Osteoblast (primary cell): ENCODE results near the gene MACO1. TPM values are rescaled to one million over a fixed set of nuclear protein-coding genes. Genes with fewer than 3 reads are reported as not detected.

Experiments
- DNase-seq: peaks from one replicate; pipeline ENCODE4 v3.0.0; 2011; ENCODE audit warnings: low spot score, mixed read lengths; ENCODE audit not compliant: insufficient read length; ENCODE audit errors: missing footprints
- H2AFZ ChIP-seq: 2 replicates; pipeline ENCODE4 v1.6.0; 2011; ENCODE audit warnings: mild to moderate bottlenecking, low read length
- H3K27ac ChIP-seq: 2 replicates; pipeline ENCODE4 v1.5.1; 2011; ENCODE audit warnings: mild to moderate bottlenecking, low read depth, low read length, moderate library complexity
- H3K27me3 ChIP-seq: 2 replicates; pipeline ENCODE4 v1.6.0; 2012; ENCODE audit warnings: mild to moderate bottlenecking, control low read depth, inconsistent platforms, low read length, moderate library complexity; ENCODE audit not compliant: insufficient read depth
- H3K36me3 ChIP-seq: 2 replicates; pipeline ENCODE4 v1.5.1; 2011; ENCODE audit warnings: mild to moderate bottlenecking, low read length, control low read depth, moderate library complexity; ENCODE audit not compliant: insufficient read depth
- H3K4me1 ChIP-seq: 2 replicates; pipeline ENCODE4 v1.5.1; 2011; ENCODE audit warnings: mild to moderate bottlenecking, low read length, control low read depth, moderate library complexity; ENCODE audit not compliant: insufficient read depth
- H3K4me2 ChIP-seq: 2 replicates; pipeline ENCODE4 v1.6.0; 2011; ENCODE audit warnings: mild to moderate bottlenecking, low read length; ENCODE audit not compliant: insufficient read depth
- H3K4me3 ChIP-seq: fragments of 200-600 bp; sonication (generic); 3 replicates; pipeline ENCODE4 v1.5.1; 2012; ENCODE audit warnings: mild to moderate bottlenecking, low read length, inconsistent platforms; ENCODE audit not compliant: insufficient read depth
- H3K79me2 ChIP-seq: 2 replicates; pipeline ENCODE4 v1.6.0; 2012; ENCODE audit warnings: mild to moderate bottlenecking, low read length, control low read depth, inconsistent platforms; ENCODE audit not compliant: insufficient read depth
- H3K9me3 ChIP-seq: 2 replicates; pipeline ENCODE4 v1.5.1; 2011; ENCODE audit warnings: low read depth, low read length, control low read depth
- H4K20me1 ChIP-seq: 2 replicates; pipeline ENCODE4 v1.6.0; 2012; ENCODE audit warnings: mild to moderate bottlenecking, low read length, control low read depth; ENCODE audit not compliant: insufficient read depth
- CTCF ChIP-seq: IDR thresholded peaks from 2 replicates; pipeline ENCODE4 v1.5.1; 2011; ENCODE audit warnings: mild to moderate bottlenecking, low read depth, low read length, moderate library complexity; ENCODE audit errors: extremely low read depth
- total RNA-seq: library from RNA; depleted of rRNA; stranded (reverse); fragments of >200 nt; gene quantifications from 2 replicates; pipeline ENCODE4 v1.2.3, GENCODE V29; 2012

The MACO1 gene
- total RNA-seq, 1 donor, result 35.5 TPM

GRCh38 chr1:25515033-25515432 is 84.3 kb downstream of the MACO1 start:
- H3K36me3 ChIP-seq, result no peaks in the 10 kb centered on the region
- no peak overlapping the region for H3K27ac ChIP-seq
- H3K4me2 ChIP-seq, result no peak overlapping the region
- H3K4me3 ChIP-seq, result no peak overlapping the region
- no peaks in the 10 kb centered on the region for H3K9me3 ChIP-seq
- H4K20me1 ChIP-seq, result no peaks in the 10 kb centered on the region
- no peak overlapping the region for H2AFZ ChIP-seq
- no peak for DNase-seq
- no peaks in the 10 kb centered on the region for H3K4me1 ChIP-seq
- no peaks in the 10 kb centered on the region for H3K27me3 ChIP-seq
- no peak for TF ChIP-seq CTCF
- no peaks in the 10 kb centered on the region for H3K79me2 ChIP-seq

GRCh38 chr1:25516686-25517085 is 86.0 kb downstream of the MACO1 start:
- Histone ChIP-seq H3K4me1 (no peaks in the 10 kb centered on the region), H3K36me3 (no peaks in the 10 kb centered on the region), H3K4me2 (no peak overlapping the region), H3K27me3 (no peaks in the 10 kb centered on the region), H2AFZ (no peak overlapping the region), H4K20me1 (no peaks in the 10 kb centered on the region), H3K4me3 (no peak overlapping the region), H3K9me3 (no peaks in the 10 kb centered on the region), H3K27ac (no peak overlapping the region), H3K79me2 (no peaks in the 10 kb centered on the region)
- DNase-seq, result no peak
- no peak for TF ChIP-seq CTCF

GRCh38 chr1:25517476-25518394 is 87.0 kb downstream of the MACO1 start:
- H2AFZ ChIP-seq, result no peak overlapping the region
- H3K27me3 ChIP-seq, result no peaks in the 10 kb centered on the region
- no peak for TF ChIP-seq CTCF
- no peaks in the 10 kb centered on the region for H3K4me1 ChIP-seq
- H4K20me1 ChIP-seq, result no peaks in the 10 kb centered on the region
- no peaks in the 10 kb centered on the region for H3K36me3 ChIP-seq
- H3K79me2 ChIP-seq, result no peaks in the 10 kb centered on the region
- no peak overlapping the region for H3K4me2 ChIP-seq
- no peak overlapping the region for H3K27ac ChIP-seq
- no peak overlapping the region for H3K4me3 ChIP-seq
- DNase-seq, result no peak
- H3K9me3 ChIP-seq, result no peaks in the 10 kb centered on the region

- no peak for TF ChIP-seq CTCF
- Histone ChIP-seq H3K27ac (no peak overlapping the region), H3K27me3 (peaks cover 8% of the 10 kb centered on the region), H4K20me1 (no peaks in the 10 kb centered on the region), H3K36me3 (no peaks in the 10 kb centered on the region), H3K79me2 (no peaks in the 10 kb centered on the region), H3K4me3 (no peak overlapping the region), H3K4me1 (no peaks in the 10 kb centered on the region), H3K9me3 (no peaks in the 10 kb centered on the region), H3K4me2 (no peak overlapping the region), H2AFZ (no peak overlapping the region)
- peak; percentile 91 for DNase-seq
Observed at GRCh38 chr1:25519624-25520023, 88.9 kb downstream of the MACO1 start.
